Eye (tissue), 1 donor: Measurements from ENCODE around the gene CNBD2.
"Not testable (repeated sequence)": the region's sequence is repeated elsewhere in the genome, so short reads cannot be mapped to it uniquely, and the experiment has no call there.

Source experiments
- DNase-seq: peaks from one replicate; pipeline ENCODE4 v3.0.0-alpha.2; 2015

Gene CNBD2

DNA sequence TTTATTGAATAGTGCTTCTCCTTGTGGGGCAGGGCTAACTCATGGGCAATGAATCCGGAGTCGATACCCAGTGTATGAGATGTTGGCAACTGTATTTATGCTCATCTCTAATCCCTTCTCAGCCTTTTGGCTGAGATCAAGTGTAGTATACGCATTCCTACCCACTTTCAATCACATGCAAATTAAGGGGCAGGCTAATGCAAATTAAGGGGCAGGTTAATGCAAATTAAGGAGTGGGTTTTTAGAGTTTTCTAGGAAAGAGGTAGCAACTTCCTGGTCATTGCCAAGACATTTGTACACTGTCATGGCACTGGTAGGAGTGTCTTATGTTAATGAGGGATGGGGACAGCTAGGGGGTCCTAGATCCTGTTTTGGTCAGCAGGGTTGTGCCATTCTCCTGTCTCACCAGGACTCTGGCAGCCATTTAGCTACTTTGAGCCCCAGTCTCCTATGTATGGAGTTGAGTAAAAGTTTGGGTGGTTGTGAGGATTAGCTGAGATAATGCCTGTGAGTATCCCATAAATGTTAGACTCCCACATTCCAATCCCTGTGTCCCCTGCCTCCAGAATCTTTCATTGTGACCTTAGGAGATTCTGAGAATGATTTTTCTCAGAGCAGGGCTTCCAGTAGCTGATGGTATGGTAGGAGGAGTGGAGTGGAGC, at the start of gene CNBD2:
Gene CNBD2 (plus strand): TSS at position 612 of the 662 bp plus-strand sequence. CDS start 173 bp downstream, outside the sequence.
- no peak for DNase-seq

DNA sequence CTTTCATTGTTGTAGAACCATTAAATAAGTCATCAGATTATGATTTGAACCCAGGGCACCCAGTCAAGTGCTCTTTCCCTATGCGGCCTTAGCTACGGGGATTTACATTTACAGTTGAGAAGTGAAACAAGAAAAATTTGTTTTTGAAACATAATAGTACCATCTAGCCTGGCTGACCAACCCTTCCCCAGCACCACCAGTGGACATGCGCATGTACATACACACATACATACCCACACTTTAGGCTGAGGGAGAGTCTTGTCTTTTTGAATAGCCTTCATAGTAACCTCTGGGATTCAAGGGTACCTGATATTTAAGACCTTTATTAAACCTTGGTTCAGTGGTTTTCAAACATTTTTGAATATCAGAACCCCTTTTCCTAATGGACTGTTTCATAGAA, 47.9 kb upstream of the CNBD2 start:
- DNase-seq, result no peak

- DNase-seq, result no peak
Measured at GRCh38 chr20:35929301-35929700, 39.1 kb upstream of the CNBD2 start.

DNA sequence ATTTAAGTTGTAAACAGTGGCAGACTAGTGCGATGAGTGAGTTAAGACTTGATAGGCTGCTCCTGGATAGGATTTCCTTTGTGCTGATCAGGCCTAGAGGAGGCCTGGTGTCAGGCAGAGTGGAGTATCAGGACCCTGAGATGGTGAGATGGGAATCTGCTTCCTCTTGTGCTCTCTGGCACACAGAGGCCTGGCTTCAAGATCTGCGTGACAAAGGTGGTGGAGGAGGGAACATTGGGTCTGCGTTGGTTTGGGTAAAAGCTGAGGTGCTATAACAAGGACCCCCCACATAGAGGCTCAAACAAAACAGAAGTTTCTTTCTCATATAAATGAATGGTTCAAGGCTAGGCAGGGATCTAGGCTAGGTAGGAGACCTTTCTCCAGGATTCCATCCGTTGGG, 34.3 kb upstream of the CNBD2 start:
- DNase-seq, result no peak

DNA sequence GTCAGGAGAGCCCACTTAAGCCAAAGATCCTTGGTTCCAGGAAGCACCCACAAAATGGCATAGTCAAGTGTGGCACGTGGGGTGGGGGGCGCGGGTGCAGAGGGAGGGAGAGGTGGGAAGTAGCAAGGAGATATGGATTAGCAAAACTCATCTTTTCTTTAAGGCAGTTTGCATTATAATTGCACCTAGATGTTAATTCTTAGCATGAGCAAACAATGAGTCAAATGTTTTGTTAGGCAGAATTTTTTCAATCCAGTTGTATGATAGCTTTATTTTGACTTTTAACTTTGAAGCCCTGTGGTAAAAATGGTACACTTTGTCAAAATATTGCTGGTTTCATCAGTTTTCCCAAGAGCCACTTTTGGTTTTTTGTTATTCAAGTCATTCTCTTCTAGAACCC, 29.1 kb upstream of the CNBD2 start:
- no peak for DNase-seq

- DNase-seq, result no peak
Measured at GRCh38 chr20:35941620-35942019, 26.8 kb upstream of the CNBD2 start.

GRCh38 chr20:35942243-35942642, 26.1 kb upstream of the CNBD2 start:
- DNase-seq, result peak; percentile 48

DNA sequence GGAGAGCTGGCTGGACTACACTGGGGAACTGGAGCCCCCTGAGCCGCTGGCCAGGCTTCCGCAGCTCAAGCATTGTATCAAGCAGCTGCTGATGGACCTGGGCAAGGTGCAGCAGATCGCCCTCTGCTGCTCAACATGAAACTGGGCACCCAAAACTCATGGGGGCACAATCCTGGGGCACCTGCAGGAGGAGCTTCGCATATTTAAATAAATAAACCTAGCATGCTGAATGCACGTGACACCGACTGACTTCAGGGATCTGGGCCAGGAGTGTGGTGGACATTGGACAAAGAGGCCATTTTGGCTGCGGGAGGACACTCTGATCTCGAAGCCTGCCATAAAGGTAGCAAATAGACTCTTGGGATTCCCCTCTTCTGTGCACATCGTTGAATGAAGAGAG, 20.9 kb upstream of the CNBD2 start:
- DNase-seq, result peak; percentile 4

DNA sequence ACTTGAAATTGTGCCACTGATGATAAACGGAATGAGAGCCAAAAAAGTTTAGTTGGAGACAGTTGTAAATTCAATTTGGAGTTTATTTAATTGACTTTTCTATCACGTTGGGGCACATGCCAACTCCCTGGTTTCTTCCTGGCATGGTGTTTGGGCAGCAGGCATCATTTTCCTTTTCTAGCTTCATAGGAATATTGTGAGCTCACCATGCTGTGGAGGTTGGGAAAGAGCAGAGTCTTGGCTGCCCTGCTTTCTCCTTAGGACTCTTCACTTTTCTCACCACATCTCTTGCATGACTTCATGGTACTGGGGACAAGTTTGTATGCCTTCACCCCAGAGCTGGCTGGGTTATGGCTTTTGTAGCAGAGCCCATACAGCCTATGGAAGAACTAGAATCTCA, 20.5 kb upstream of the CNBD2 start:
- no peak for DNase-seq

- DNase-seq, result no peak
Measured at GRCh38 chr20:35950093-35950492, 18.3 kb upstream of the CNBD2 start.

GRCh38 chr20:35952080-35952479, 16.3 kb upstream of the CNBD2 start:
- DNase-seq, result not testable (repeated sequence)

DNA sequence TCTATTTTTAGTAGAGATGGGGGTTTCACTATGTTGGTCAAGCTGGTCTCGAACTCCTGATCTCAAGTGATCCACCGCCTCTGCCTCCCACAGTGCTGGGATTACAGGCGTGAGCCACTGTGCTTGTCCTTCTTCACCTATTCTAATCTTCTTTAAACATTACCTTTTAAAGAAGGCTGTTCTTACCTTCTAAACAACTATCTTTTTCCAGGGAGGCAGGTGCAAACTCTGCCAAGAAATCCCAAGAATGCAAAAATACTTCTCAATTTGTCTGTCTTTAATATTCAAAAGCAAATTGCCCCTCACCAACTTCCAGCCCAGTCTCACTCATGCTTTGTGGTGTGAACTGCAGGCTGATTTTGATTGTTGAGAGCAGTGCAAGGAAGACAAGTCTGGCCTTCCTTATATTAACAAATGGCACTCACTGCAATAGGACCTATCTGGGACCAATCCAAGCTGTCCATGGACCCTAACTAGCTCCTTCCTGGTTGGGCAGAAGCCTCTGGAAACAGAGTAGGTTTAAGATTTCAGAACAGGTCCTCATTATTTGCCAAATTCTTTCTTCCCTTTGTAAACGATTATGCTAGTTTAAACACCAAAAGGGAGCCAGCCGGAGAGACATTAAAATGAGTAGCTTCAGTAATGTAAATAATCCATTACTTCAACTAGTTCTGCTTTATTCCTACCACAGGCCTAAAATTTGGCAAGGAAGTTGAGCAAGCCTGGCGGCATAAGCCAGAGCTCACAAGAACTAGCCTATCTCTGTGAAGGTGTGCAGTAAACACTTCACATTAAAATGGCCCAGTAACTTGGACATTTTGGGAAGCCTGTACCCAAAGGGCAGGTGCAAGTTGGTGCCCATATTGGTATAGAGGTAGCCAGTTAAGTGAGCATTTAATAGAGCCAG, 15.7 kb upstream of the CNBD2 start:
- peak; percentile 9 for DNase-seq

GRCh38 chr20:35953387-35954199, 14.8 kb upstream of the CNBD2 start:
- DNase-seq, result no peak

DNA sequence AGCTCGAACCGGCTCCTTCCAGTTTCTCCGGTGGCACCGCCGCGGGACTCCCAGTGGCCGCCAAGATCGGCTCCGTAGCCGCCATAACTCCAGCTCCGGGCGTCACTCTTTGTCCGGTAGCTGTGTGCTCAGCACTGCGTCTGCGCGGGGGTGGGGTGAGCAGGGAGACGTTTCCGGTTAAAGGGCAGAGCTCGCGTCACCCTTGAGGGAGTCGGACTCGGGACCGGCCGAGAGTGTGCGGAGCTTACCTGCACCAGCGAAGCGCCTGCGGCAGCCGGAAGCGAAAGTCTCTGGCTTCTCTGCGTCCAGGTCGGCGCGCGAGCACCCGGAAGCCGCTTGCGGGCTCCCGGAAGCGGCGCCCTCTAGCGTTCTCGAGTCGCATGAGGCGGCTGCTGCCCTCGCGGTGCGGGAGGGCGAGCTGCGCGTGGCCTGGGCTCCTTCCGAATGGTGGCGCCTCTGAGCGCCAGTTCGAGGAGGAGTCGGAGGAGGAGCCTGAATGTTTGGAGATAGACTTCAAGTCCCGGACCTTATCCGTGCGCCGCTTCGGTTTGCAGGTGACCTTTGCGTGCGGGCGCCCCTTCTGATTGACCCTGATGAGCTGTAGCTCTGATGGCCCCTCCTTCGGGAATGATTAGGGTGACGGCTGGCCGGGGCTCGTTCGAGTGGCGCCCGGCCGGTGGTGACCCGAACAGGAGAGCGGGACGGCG, 14.0 kb upstream of the CNBD2 start, which contains the start of gene SCAND1:
Gene SCAND1 (minus strand): TSS at position 303 of the 707 bp plus-strand sequence. CDS start 218 bp downstream, at position 85.
- peak; percentile 99 for DNase-seq

DNA sequence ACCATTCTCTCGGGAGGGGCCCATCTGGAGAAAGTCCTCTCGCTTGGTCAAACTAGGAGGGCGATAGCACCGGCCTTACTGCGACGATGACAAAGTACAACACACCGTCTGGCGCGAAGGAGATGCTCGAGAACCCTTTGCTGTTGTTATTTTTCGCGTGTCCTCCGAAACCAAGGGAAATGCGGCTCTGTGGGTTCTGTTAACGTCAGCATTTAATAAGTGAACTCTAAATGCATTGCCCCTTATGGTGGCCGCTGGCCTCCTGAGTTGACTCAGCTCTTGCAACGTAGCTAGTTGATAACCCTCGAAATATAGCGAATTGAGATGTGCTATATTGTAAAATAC, 13.5 kb upstream of the CNBD2 start:
- no peak for DNase-seq

DNA sequence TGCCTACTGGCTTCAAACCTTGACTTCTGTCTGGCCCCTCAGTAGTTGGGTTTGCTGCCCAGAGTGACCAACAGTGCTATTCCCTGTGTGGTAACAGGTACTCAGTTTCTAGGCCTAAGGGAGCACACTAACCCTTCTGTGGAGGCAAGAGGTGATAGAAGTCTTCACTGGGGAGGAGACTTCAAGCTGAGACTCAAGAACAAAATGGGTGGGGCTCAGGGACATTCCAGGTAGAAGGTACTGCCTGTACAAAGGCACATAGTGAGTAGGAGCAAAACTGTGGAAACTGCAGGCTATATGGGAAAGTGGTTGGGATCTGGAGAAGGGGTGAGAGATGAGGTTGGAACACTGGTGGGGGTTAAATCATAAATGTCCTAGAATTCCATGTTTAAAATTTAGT, 11.8 kb upstream of the CNBD2 start:
- no peak for DNase-seq

DNA sequence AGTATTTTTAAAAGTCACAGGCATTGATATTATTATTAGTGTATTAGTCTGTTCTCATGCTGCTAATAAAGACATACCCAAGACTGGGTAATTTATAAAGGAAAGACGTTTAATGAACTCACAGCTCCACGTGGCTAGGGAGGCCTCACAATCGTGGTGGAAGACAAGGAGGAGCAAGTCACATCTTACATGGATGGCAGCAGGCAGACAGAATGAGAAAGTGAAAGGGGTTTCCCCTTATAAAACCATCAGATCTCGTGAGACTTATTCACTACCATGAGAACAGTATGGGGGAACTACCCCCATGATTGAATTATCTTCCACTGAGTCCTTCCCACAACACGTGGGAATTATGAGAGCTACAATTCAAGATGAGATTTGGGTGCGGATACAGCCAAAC, 9.1 kb upstream of the CNBD2 start:
- not testable (repeated sequence) for DNase-seq

DNA sequence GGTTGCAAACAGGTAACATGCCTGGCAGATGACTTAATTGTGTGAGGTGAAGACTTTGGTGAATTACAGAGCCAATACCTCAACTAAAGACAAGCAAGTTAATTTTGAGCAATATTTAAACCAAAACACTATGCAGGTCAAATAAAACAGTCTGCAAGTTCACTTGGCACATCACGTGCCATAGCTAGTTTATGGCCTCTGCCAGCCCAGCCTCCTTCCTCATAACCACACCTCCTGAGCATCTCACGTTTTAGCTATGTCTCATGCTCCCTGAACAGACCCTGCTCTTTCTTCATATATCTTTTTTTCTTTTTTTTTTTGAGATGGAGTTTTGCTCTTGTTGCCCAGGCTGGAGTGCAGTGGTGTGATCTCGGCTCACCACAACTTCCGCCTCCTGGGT, 4.5 kb upstream of the CNBD2 start:
- no peak for DNase-seq

- no peak for DNase-seq
Measured at GRCh38 chr20:35968930-35969329, 540 bp downstream of the CNBD2 start.

GRCh38 chr20:35971981-35972380, 3.6 kb downstream of the CNBD2 start:
- no peak for DNase-seq

GRCh38 chr20:35972462-35972861, 4.1 kb downstream of the CNBD2 start:
- peak; percentile 61 for DNase-seq

GRCh38 chr20:35974256-35974655, 5.9 kb downstream of the CNBD2 start:
- DNase-seq, result no peak
